Gastroesophageal sphincter (tissue), 4 donors: Measurements from ENCODE around the gene NADK. TPM values are rescaled to one million over a fixed set of nuclear protein-coding genes. Genes with fewer than 3 reads are reported as not detected.

ENCODE experiments used
- ATAC-seq: fragments of 150-250 bp; one replicate; pipeline ENCODE4 v1.9.1; 2016; ENCODE audit warnings: mild to moderate bottlenecking, moderate library complexity
- H3K27ac ChIP-seq, 4 donors: fragments of 200-600 bp; sonication (generic) in 3 of 4; 1 replicate in 3 of 4; 2 replicates in 1 of 4; pipeline ENCODE4 v1.5.1; 2016 to 2019
- H3K27me3 ChIP-seq: fragments of 200-600 bp; sonication (generic); one replicate; pipeline ENCODE4 v1.5.1; 2019
- H3K36me3 ChIP-seq, 2 donors: fragments of 200-600 bp; sonication (generic); one replicate each; pipeline ENCODE4 v1.5.1; 2019; ENCODE audit warnings: control low read depth in 1 of 2
- H3K4me1 ChIP-seq, 3 donors: fragments of 200-600 bp; sonication (generic); 1 replicate in 2 of 3; 2 replicates in 1 of 3; pipeline ENCODE4 v1.5.1; 2016 to 2019; ENCODE audit warnings: control low read depth in 2 of 3
- H3K4me3 ChIP-seq, 2 donors: fragments of 200-600 bp; sonication (generic); one replicate each; pipeline ENCODE4 v1.5.1; 2019; ENCODE audit warnings: mild to moderate bottlenecking in 1 of 2, moderate library complexity in 1 of 2
- H3K9me3 ChIP-seq, 3 donors: fragments of 200-600 bp; sonication (generic); one replicate each; pipeline ENCODE4 v1.5.1; 2017 to 2019; ENCODE audit warnings: control low read depth in 2 of 3
- EP300 ChIP-seq: sonication (generic); formaldehyde crosslinking; IDR thresholded peaks from one replicate; pipeline ENCODE4 v1.6.1; 2017; ENCODE audit warnings: antibody characterized with exemption, mild to moderate bottlenecking
- POLR2A ChIP-seq, 2 donors: fragments of 450-650 bp; IDR thresholded peaks; one replicate each; pipeline ENCODE4 v1.6.1; 2017; ENCODE audit warnings: antibody characterized with exemption in 2 of 2, mild to moderate bottlenecking in 2 of 2, moderate library complexity in 1 of 2
- POLR2AphosphoS5 ChIP-seq: sonication (generic); formaldehyde crosslinking; IDR thresholded peaks from one replicate; pipeline ENCODE4 v1.6.1; 2017; ENCODE audit warnings: antibody characterized with exemption
- WGBS, 2 donors: methylation state at CpG; one replicate each; pipeline ENCODE4 v1.1.5; 2018; ENCODE audit warnings: low coverage in 1 of 2; 5-methylcytosine and 5-hydroxymethylcytosine counted together
- total RNA-seq, 4 donors: library from RNA; depleted of rRNA; stranded (reverse); fragments of >200 nt; gene quantifications; one replicate each; pipeline ENCODE4 v1.1.0, GENCODE V29; 2016
- TF ChIP-seq, protein P1 (sequence below), 4 experiments: fragments of 200-600 bp in 2 of 4; fragments of 450-650 bp in 2 of 4; sonication (generic) in 1 of 4; IDR thresholded peaks; one replicate each; pipeline ENCODE4 v1.5.1; 2017 to 2019; ENCODE audit warnings: antibody characterized with exemption in 4 of 4, mild to moderate bottlenecking in 2 of 4, moderate library complexity in 2 of 4

The NADK gene
- total RNA-seq, 4 donors from 2014 or later = 69.8 to 82.5 (median 73.8) TPM

GRCh38 chr1:1788136-1788535, 9.9 kb upstream of the NADK start:
- Histone ChIP-seq H3K4me1 (peaks cover 0 to 21% (median 6%) of the 10 kb centered on the region in 3 donors), H3K27me3 (no peaks in the 10 kb centered on the region), H3K4me3 (no peak overlapping the region), H3K9me3 (no peaks in the 10 kb centered on the region), H3K27ac (no peak overlapping the region), H3K36me3 (peaks cover 0 to 88% of the 10 kb centered on the region in 2 donors)
- 61% methylated on average over 2 of the region's 7 CpGs; no CpG with 5 or more reads in 1 of the 2 donors for WGBS, 2 donors
- ATAC-seq = peak; percentile 46
- no peak for TF ChIP-seq POLR2AphosphoS5
- TF ChIP-seq, protein P1, sequence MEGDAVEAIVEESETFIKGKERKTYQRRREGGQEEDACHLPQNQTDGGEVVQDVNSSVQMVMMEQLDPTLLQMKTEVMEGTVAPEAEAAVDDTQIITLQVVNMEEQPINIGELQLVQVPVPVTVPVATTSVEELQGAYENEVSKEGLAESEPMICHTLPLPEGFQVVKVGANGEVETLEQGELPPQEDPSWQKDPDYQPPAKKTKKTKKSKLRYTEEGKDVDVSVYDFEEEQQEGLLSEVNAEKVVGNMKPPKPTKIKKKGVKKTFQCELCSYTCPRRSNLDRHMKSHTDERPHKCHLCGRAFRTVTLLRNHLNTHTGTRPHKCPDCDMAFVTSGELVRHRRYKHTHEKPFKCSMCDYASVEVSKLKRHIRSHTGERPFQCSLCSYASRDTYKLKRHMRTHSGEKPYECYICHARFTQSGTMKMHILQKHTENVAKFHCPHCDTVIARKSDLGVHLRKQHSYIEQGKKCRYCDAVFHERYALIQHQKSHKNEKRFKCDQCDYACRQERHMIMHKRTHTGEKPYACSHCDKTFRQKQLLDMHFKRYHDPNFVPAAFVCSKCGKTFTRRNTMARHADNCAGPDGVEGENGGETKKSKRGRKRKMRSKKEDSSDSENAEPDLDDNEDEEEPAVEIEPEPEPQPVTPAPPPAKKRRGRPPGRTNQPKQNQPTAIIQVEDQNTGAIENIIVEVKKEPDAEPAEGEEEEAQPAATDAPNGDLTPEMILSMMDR (IDR thresholded peaks at IDR 0.05) = no peak
- TF ChIP-seq EP300 = no peak
- TF ChIP-seq POLR2A (IDR thresholded peaks at IDR 0.05) = no peak

GRCh38 chr1:1786836-1787605, 8.8 kb upstream of the NADK start:
- H3K36me3 ChIP-seq = peaks cover 0 to 77% of the 10 kb centered on the region in 2 donors

DNA sequence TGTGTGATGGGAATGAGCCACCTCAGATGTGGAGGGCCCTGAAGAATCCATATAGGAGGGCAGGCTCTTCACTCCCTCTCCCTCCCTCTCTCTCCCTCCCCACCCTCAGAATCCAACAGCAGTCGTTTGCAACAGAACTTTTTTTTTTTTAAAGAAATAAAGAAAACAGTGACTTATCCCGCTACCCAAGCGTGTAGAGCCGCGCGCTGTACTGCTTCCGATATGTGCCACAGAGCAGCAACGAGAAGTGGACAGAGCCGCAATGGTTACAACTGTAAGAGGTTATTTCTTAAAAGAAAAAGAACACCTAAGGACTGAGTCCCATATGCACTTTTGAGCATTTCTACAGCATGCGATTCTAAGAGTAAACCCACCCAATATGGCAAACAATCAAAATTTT, 7.4 kb upstream of the NADK start:
- H3K4me1 ChIP-seq = peaks cover 4 to 46% (median 31%) of the 10 kb centered on the region in 3 donors
- WGBS, 2 donors = 85 to 93% methylated on average over 9 to 10 of the region's 10 CpGs
- H3K27ac ChIP-seq = no peak overlapping the region
- no peaks in the 10 kb centered on the region for H3K9me3 ChIP-seq
- no peak for ATAC-seq
- no peak overlapping the region for H3K4me3 ChIP-seq
- no peaks in the 10 kb centered on the region for H3K27me3 ChIP-seq
- H3K36me3 ChIP-seq = peaks cover 0 to 63% of the 10 kb centered on the region in 2 donors
- no peak for TF ChIP-seq EP300
- TF ChIP-seq, protein P1 (IDR thresholded peaks at IDR 0.05) = no peak
- no peak for TF ChIP-seq POLR2AphosphoS5
- TF ChIP-seq POLR2A (IDR thresholded peaks at IDR 0.05) = no peak

More at GRCh38 chr1:1786836-1787605, 8.8 kb upstream of the NADK start:
- no peak for ATAC-seq
- Histone ChIP-seq H3K27ac (no peak overlapping the region), H3K27me3 (no peaks in the 10 kb centered on the region), H3K9me3 (no peaks in the 10 kb centered on the region), H3K4me1 (peaks cover 4 to 33% (median 17%) of the 10 kb centered on the region in 3 donors), H3K4me3 (no peak overlapping the region)
- TF ChIP-seq POLR2AphosphoS5 (no peak), EP300 (no peak), POLR2A (IDR thresholded peaks at IDR 0.05) (no peak)
- TF ChIP-seq, protein P1 (IDR thresholded peaks at IDR 0.05) = no peak
- 75 to 79% methylated on average over 7 to 15 of the region's 20 CpGs for WGBS, 2 donors

DNA sequence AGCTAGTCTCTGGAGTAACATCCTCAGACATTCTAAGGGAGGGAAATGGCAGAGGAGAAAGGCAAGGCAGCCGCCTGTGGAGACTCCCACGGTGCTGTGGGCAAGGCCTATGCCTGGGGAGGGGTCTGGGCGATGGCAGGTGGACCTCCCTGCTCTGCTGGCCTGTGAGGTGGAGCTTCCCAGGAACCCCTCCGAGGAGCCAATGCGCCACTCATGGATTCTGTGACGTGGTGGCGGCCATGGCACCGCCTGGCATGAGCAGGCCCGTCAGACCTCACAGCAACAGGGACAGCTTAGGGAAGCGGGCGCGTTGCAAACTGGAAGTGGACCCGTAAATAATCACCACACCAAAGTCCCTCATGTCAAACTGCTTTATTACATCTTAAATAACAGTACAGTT, 6.7 kb upstream of the NADK start:
- Histone ChIP-seq H3K4me1 (peaks cover 4 to 53% (median 37%) of the 10 kb centered on the region in 3 donors), H3K9me3 (no peaks in the 10 kb centered on the region), H3K27me3 (no peaks in the 10 kb centered on the region), H3K36me3 (peaks cover 0 to 56% of the 10 kb centered on the region in 2 donors), H3K4me3 (no peak overlapping the region), H3K27ac (no peak overlapping the region)
- TF ChIP-seq POLR2AphosphoS5 (no peak), EP300 (no peak), POLR2A (IDR thresholded peaks at IDR 0.05) (no peak)
- TF ChIP-seq, protein P1 (IDR thresholded peaks at IDR 0.05) = no peak
- ATAC-seq = no peak
- 100% methylated on average over 4 of the region's 13 CpGs; no CpG with 5 or more reads in 1 of the 2 donors for WGBS, 2 donors

GRCh38 chr1:1783320-1783719, 5.0 kb upstream of the NADK start:
- peaks cover 0 to 40% of the 10 kb centered on the region in 2 donors for H3K36me3 ChIP-seq
- H3K9me3 ChIP-seq = no peaks in the 10 kb centered on the region
- TF ChIP-seq POLR2AphosphoS5 = no peak
- no peak for TF ChIP-seq POLR2A (IDR thresholded peaks at IDR 0.05)
- TF ChIP-seq, protein P1 (IDR thresholded peaks at IDR 0.05) = no peak
- no peak for TF ChIP-seq EP300
- H3K4me1 ChIP-seq = peaks cover 4 to 61% (median 44%) of the 10 kb centered on the region in 3 donors
- no peak for ATAC-seq
- no peaks in the 10 kb centered on the region for H3K27me3 ChIP-seq
- no CpG with 5 or more reads among the region's 8 CpGs for WGBS, 2 donors
- H3K27ac ChIP-seq = peak overlapping the region in 3 of 4 donors; percentile 72 to 98 (median 79)
- H3K4me3 ChIP-seq = no peak overlapping the region
